Measurements from ENCODE around the gene HSPA4. TPM values are rescaled to one million over a fixed set of nuclear protein-coding genes. Genes with fewer than 3 reads are reported as not detected.

Gene HSPA4
- total and polyA plus RNA-seq, 2 donors (not counting 3 experiments of a cell fraction or from before 2014, with no cell fraction given): 11.2 to 161 TPM

DNA sequence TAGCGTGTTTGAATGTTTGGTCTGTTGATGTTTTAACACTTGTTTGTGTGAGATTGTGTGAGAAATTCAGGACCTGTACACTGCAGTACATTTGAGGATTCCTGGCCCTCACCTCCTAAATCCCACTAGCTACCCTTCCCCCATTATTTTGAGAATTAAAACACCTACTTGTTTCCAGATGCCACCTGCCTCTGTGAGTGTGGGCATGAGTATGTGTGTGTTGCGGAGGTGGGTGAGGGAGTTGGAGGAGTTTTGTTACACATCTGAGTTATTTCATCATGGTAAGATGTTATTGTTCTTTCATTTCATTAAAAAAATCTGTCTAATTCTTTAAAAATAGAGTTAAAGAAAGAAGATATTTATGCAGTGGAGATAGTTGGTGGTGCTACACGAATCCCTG, 36.3 kb downstream of the HSPA4 start:
- Histone ChIP-seq H3K4me1 (ENCODE audit: control insufficient read depth, extremely low read depth, insufficient read depth, low read length) (no peaks in the 10 kb centered on the region), H3K9ac (replicated peaks; ENCODE audit: extremely low read depth, insufficient read depth, low read length) (no peak overlapping the region), H3K79me2 (ENCODE audit: control insufficient read depth, insufficient read depth, low read length) (peaks cover 16% of the 10 kb centered on the region), H3K27ac (ENCODE audit: insufficient read depth, low read depth, low read length) (no peak overlapping the region), H3K4me3 (replicated peaks in 1 of 3; ENCODE audit: insufficient read depth in 1 of 3, low read depth in 1 of 3, low read length in 3 of 3) (no peak overlapping the region), H3K9me3 (replicated peaks; ENCODE audit: control insufficient read depth, insufficient read depth, low read length) (no peaks in the 10 kb centered on the region), H4K20me1 (replicated peaks; ENCODE audit: control insufficient read depth, extremely low read depth, insufficient read depth, low read length) (peaks cover 3% of the 10 kb centered on the region), H3K27me3 (ENCODE audit: control insufficient read depth in 2 of 2, insufficient read depth in 2 of 2, low read length in 2 of 2) (no peaks in the 10 kb centered on the region), H3K9me1 (replicated peaks; ENCODE audit: control insufficient read depth, extremely low read depth, insufficient read depth, low read length) (no peaks in the 10 kb centered on the region), H3K36me3 (ENCODE audit: control insufficient read depth in 2 of 2, extremely low read depth in 1 of 2, insufficient read depth in 2 of 2, low read length in 2 of 2) (peaks cover 15 to 18% of the 10 kb centered on the region in 2 experiments), H3K4me2 (ENCODE audit: insufficient read depth, low read length) (no peak overlapping the region), H2AFZ (ENCODE audit: low read depth, low read length) (no peak overlapping the region)
- intact Hi-C loops (cut with micrococcal nuclease) (no loop called here), dilution Hi-C loops (cut with MboI; ENCODE audit: extremely low pct_ligation_motif_present, low sequenced_read_pairs) (no loop called here)
- no peak for FAIRE-seq
- no TSS peak for BruUV-seq (replicated peaks)
- TF ChIP-seq MYC (IDR thresholded peaks at IDR 0.05; ENCODE audit: low read depth, low read length): no peak
- no peak for TF ChIP-seq EZH2 (IDR thresholded peaks at IDR 0.05; ENCODE audit: borderline replicate concordance, low read depth, low read length, severe bottlenecking)
- TF ChIP-seq, protein P1, sequence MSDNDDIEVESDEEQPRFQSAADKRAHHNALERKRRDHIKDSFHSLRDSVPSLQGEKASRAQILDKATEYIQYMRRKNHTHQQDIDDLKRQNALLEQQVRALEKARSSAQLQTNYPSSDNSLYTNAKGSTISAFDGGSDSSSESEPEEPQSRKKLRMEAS (IDR thresholded peaks at IDR 0.05; ENCODE audit: insufficient read depth, insufficient read length): no peak
- no peak for TF ChIP-seq POLR2A (IDR thresholded peaks at IDR 0.05; ENCODE audit: low read depth, low read length)
- TF ChIP-seq JUN (IDR thresholded peaks at IDR 0.05; ENCODE audit: borderline replicate concordance, insufficient read depth, insufficient read length, low read depth): no peak
- TF ChIP-seq GATA2 (IDR thresholded peaks at IDR 0.05; ENCODE audit: insufficient read depth, insufficient read length, low read depth, low read length): no peak
- no peak for TF ChIP-seq FOS (IDR thresholded peaks at IDR 0.05; ENCODE audit: borderline replicate concordance, insufficient read depth, low read length)
- TF ChIP-seq POLR2AphosphoS5 (IDR thresholded peaks at IDR 0.05; ENCODE audit: insufficient read depth, low read depth, low read length): no peak
- TF ChIP-seq, protein P2, sequence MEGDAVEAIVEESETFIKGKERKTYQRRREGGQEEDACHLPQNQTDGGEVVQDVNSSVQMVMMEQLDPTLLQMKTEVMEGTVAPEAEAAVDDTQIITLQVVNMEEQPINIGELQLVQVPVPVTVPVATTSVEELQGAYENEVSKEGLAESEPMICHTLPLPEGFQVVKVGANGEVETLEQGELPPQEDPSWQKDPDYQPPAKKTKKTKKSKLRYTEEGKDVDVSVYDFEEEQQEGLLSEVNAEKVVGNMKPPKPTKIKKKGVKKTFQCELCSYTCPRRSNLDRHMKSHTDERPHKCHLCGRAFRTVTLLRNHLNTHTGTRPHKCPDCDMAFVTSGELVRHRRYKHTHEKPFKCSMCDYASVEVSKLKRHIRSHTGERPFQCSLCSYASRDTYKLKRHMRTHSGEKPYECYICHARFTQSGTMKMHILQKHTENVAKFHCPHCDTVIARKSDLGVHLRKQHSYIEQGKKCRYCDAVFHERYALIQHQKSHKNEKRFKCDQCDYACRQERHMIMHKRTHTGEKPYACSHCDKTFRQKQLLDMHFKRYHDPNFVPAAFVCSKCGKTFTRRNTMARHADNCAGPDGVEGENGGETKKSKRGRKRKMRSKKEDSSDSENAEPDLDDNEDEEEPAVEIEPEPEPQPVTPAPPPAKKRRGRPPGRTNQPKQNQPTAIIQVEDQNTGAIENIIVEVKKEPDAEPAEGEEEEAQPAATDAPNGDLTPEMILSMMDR (IDR thresholded peaks at IDR 0.05; ENCODE audit: extremely low read depth in 1 of 2, insufficient read depth in 1 of 2, low read depth in 1 of 2, low read length in 2 of 2): no peak
- ChIA-PET CTCF (no interaction called here), POLR2A (no interaction called here)
- no peak for DNase-seq (ENCODE audit: low read depth, low spot score)
